GM12878 (cell line): ENCODE data around the gene OLFML2A. TPM values are rescaled to one million over a fixed set of nuclear protein-coding genes. Genes with fewer than 3 reads are reported as not detected.

Source experiments
- ATAC-seq: fragments of 200-7000 bp; cut with Tn5 transposase; 3 replicates; pipeline ENCODE4 v1.9.1; 2020; ENCODE audit warnings: mild to moderate bottlenecking, moderate library complexity
- BruUV-seq: library from RNA; stranded (reverse); fragments of 400-500 nt; replicated peaks from 2 replicates; lab custom pipeline; 2021; lab: Mats Ljungman, UMichigan
- CTCF ChIA-PET: fragments of 300-600 bp; sonication (Branson Sonifier 250); formaldehyde crosslinking; extraction: SDS; loops from one replicate; lab custom pipeline; 2021; ENCODE audit warnings: inconsistent platforms; lab: Yijun Ruan, JAX
- POLR2A ChIA-PET: fragments of 350-600 bp; formaldehyde crosslinking; extraction: SDS; loops from one replicate; lab custom pipeline; 2021; ENCODE audit warnings: inconsistent platforms; lab: Charles Lee
- RAD21 ChIA-PET: fragments of 300-600 bp; sonication (Branson Sonifier 250); formaldehyde crosslinking; loops from one replicate; lab custom pipeline; 2023; ENCODE audit warnings: antibody characterized with exemption; ENCODE audit not compliant: unreplicated experiment; lab: Charles Lee
- SMC1A ChIA-PET: fragments of 300-600 bp; sonication (Branson Sonifier 250); formaldehyde crosslinking; loops from one replicate; lab custom pipeline; 2023; ENCODE audit not compliant: unreplicated experiment, uncharacterized antibody; lab: Charles Lee
- DNase-seq: peaks from one replicate; pipeline ENCODE4 v3.0.0-alpha.2; 2011; ENCODE audit warnings: low read depth, low spot score
- FAIRE-seq: peaks from 3 replicates; lab custom pipeline; 2011; peaks lifted over from hg19 to GRCh38; lab: Jason Lieb, UNC
- H2AFZ ChIP-seq: 2 replicates; pipeline ENCODE4 v1.6.0; 2011; ENCODE audit warnings: low read depth, low read length, control low read depth; ENCODE audit not compliant: control insufficient read depth
- H3K27ac ChIP-seq: 2 replicates; pipeline ENCODE4 v1.5.1; 2011; ENCODE audit warnings: control low read depth; ENCODE audit not compliant: control insufficient read depth, insufficient read depth
- H3K27me3 ChIP-seq, 2 experiments: replicated peaks in 1 of 2; 2 replicates each; pipeline versions ENCODE4 v1.6.0 to v1.6.1; 2011; ENCODE audit warnings: low read length in 1 of 2; ENCODE audit not compliant: control insufficient read depth in 2 of 2, insufficient read depth in 2 of 2
- H3K36me3 ChIP-seq, 2 experiments: 2 replicates each; pipeline ENCODE4 v1.5.1; 2011; ENCODE audit warnings: low read length in 1 of 2; ENCODE audit not compliant: control insufficient read depth in 2 of 2, insufficient read depth in 2 of 2
- H3K4me1 ChIP-seq: 2 replicates; pipeline ENCODE4 v1.6.1; 2011; ENCODE audit warnings: mild to moderate bottlenecking, low read length, moderate library complexity, mixed read lengths; ENCODE audit not compliant: control insufficient read depth, insufficient read depth
- H3K4me2 ChIP-seq: 2 replicates; pipeline ENCODE4 v1.6.0; 2011; ENCODE audit warnings: control low read depth; ENCODE audit not compliant: control insufficient read depth, insufficient read depth
- H3K4me3 ChIP-seq: fragments of 200-600 bp; sonication (generic); 2 replicates; pipeline ENCODE4 v1.5.1; 2016
- H3K79me2 ChIP-seq: 2 replicates; pipeline ENCODE4 v1.6.0; 2011; ENCODE audit warnings: low read length; ENCODE audit not compliant: control insufficient read depth, insufficient read depth
- H3K9ac ChIP-seq: 2 replicates; pipeline ENCODE4 v1.8.0; 2011; ENCODE audit warnings: low read length, control low read depth, mixed read lengths; ENCODE audit not compliant: control insufficient read depth, insufficient read depth
- H3K9me3 ChIP-seq: replicated peaks from 3 replicates; pipeline ENCODE4 v1.5.1; 2011; ENCODE audit warnings: mild to moderate bottlenecking, low read length; ENCODE audit not compliant: control insufficient read depth, insufficient read depth
- H4K20me1 ChIP-seq: 2 replicates; pipeline ENCODE4 v1.6.0; 2011; ENCODE audit not compliant: control insufficient read depth, insufficient read depth
- KDM1A ChIP-seq: fragments of 200-600 bp; sonication (generic); IDR thresholded peaks from 2 replicates; pipeline ENCODE4 v1.6.1; 2016; ENCODE audit warnings: borderline replicate concordance
- POLR2AphosphoS5 ChIP-seq: IDR thresholded peaks from 2 replicates; pipeline ENCODE4 v1.6.1; 2011; ENCODE audit warnings: mild to moderate bottlenecking, low read length, inconsistent platforms
- SPI1 ChIP-seq: IDR thresholded peaks from 2 replicates; pipeline ENCODE4 v1.6.1; 2011; ENCODE audit warnings: low read depth, mild to moderate bottlenecking, low read length, moderate library complexity, borderline replicate concordance; ENCODE audit not compliant: insufficient read depth
- ZNF274 ChIP-seq: IDR thresholded peaks from one replicate; pipeline ENCODE4 v1.8.0; 2011; ENCODE audit not compliant: insufficient read length, insufficient read depth
- WGBS: methylation state at CpG from one replicate; pipeline ENCODE4 v1.1.6; 2016; ENCODE audit warnings: low lambda C conversion rate; ENCODE audit not compliant: insufficient replicate concordance, insufficient coverage; ENCODE audit errors: missing lambda C conversion rate; 5-methylcytosine and 5-hydroxymethylcytosine counted together
- in situ Hi-C: fragments of 300-500 bp; cut with MboI; formaldehyde crosslinking; loops from 9 replicates; pipeline ENCODE4 v1.14.3; 2018; ENCODE audit warnings: mixed read lengths
- intact Hi-C: fragments of 100-400 bp; cut with micrococcal nuclease; formaldehyde crosslinking; loops from one replicate; pipeline ENCODE4 v1.14.2; 2022; ENCODE audit not compliant: unreplicated experiment
- polyA plus RNA-seq, 11 experiments: library from polyadenylated mRNA; depleted of rRNA in 4 of 11; unstranded in 6 of 11; stranded (reverse) in 5 of 11; fragments of >200 nt; fragmentation: Nextera tagmentation in 4 of 11; fragmentation: Illumina TruSeq in 1 of 11; extraction: Ambion mirVana in 4 of 11; extraction: Trizol in 1 of 11; gene quantifications; 1 replicate in 1 of 11; 2 replicates in 10 of 11; pipeline versions ENCODE4 v1.2.1 to v1.2.3, GENCODE V29; 2011 to 2016; ENCODE audit warnings: inconsistent platforms in 2 of 11, missing spikeins in 2 of 11, low read depth in 1 of 11
- total RNA-seq, 4 experiments: library from RNA; depleted of rRNA in 3 of 4; stranded (reverse); fragments of >200 nt in 3 of 4; fragmentation: Illumina TruSeq in 1 of 4; extraction: Trizol in 1 of 4; gene quantifications; 2 replicates each; pipeline versions ENCODE4 v1.2.1 to v1.2.3, GENCODE V29; 2013 to 2021
- TF ChIP-seq, protein P1 (sequence below): IDR thresholded peaks from 2 replicates; pipeline ENCODE4 v1.6.1; 2011; ENCODE audit warnings: borderline replicate concordance, low read depth, mild to moderate bottlenecking, moderate library complexity, low read length; ENCODE audit not compliant: insufficient read depth, poor library complexity, severe bottlenecking

OLFML2A gene
- total and polyA plus RNA-seq, 10 of the 15 experiments (the other 5 are each of a cell fraction or from before 2014, with no cell fraction given) = 0.02 to 0.13 (median 0.10) TPM; not detected in 4

GRCh38 chr9:124767821-124768220, 9.1 kb upstream of the OLFML2A start (continued):
- TF ChIP-seq KDM1A (no peak), POLR2AphosphoS5 (no peak), ZNF274 (no peak)

DNA sequence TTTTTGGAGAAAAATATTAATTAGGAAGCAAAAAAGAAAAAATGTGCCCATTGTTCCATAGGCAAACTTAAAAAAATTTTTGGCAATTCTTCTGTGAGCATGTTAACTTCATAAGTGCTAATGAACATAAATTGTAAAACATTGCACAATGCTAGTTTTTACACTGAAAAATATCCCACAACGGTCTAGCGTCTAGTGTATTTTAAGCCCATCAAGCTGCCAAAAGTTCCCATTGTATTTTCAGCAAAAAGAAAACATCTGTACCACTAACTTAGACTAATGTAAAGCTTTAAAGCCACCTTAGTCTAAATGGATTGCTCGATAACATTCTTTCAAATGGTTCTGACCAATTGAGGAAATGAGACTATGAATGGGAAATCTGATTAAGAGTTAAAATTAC, 8.6 kb upstream of the OLFML2A start:
- CTCF ChIA-PET = interaction anchor here (0.6 to 16.1 kb wide), 9 partner anchors 12 to 150 kb away, joined by 3 to 575 read pairs (median 7); partner anchors contain the start of genes ARPC5L, RPL35 and WDR38
- in situ Hi-C loops = no loop called here

More for the DNA sequence above, 8.6 kb upstream of the OLFML2A start:
- POLR2A ChIA-PET = interaction anchor here (1.4 to 4.5 kb wide), 5 partner anchors 11 to 110 kb away, joined by 4 to 41 read pairs (median 7); partner anchors contain the start of genes ARPC5L, RPL35 and WDR38
- H3K27ac ChIP-seq = no peak overlapping the region
- peak overlapping the region; percentile 80 for H3K4me2 ChIP-seq
- H3K27me3 ChIP-seq = no peaks in the 10 kb centered on the region
- no TSS peak for BruUV-seq
- intact Hi-C loops = loop anchor here (5.0 kb wide), 1 partner anchor 351 kb away; the partner anchor contains the start of gene PSMB7
- H2AFZ ChIP-seq = no peak overlapping the region
- H3K4me3 ChIP-seq = peak overlapping the region; percentile 97
- H3K4me1 ChIP-seq = peaks cover 11% of the 10 kb centered on the region
- no peaks in the 10 kb centered on the region for H3K9me3 ChIP-seq
- H3K79me2 ChIP-seq = peaks cover 62% of the 10 kb centered on the region
- RAD21 ChIA-PET = interaction anchor here (0.6 to 1.8 kb wide), 7 partner anchors 11 to 431 kb away, joined by 3 to 13 read pairs (median 5); partner anchors contain the start of gene WDR38
- no peak for ATAC-seq
- H4K20me1 ChIP-seq = no peaks in the 10 kb centered on the region
- H3K36me3 ChIP-seq = no peaks in the 10 kb centered on the region
- TF ChIP-seq, protein P1, sequence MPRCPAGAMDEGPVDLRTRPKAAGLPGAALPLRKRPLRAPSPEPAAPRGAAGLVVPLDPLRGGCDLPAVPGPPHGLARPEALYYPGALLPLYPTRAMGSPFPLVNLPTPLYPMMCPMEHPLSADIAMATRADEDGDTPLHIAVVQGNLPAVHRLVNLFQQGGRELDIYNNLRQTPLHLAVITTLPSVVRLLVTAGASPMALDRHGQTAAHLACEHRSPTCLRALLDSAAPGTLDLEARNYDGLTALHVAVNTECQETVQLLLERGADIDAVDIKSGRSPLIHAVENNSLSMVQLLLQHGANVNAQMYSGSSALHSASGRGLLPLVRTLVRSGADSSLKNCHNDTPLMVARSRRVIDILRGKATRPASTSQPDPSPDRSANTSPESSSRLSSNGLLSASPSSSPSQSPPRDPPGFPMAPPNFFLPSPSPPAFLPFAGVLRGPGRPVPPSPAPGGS = no peak
- peak; percentile 33; the same call in 1 of the 2 replicates for TF ChIP-seq SPI1
- SMC1A ChIA-PET = interaction anchor here (1.1 to 9.9 kb wide), 6 partner anchors 9 to 146 kb away, joined by 4 to 233 read pairs (median 10); partner anchors contain the start of gene WDR38
- 0 out of 2 replicates have a peak overlapping the region, but pooled peaks have one; percentile 4 for H3K9ac ChIP-seq
- 66% methylated on average over 3 of the region's 3 CpGs for WGBS
- DNase-seq = no peak
- no peak for FAIRE-seq
